Ecto neural progenitor cell (in vitro differentiated cells): Measurements from ENCODE around the gene CNTN5.
"Not testable (repeated sequence)": the region's sequence is repeated elsewhere in the genome, so short reads cannot be mapped to it uniquely, and the experiment has no call there.

Experiments
- DNase-seq: peaks from one replicate; pipeline ENCODE4 v3.0.0-alpha.2; 2018; ENCODE audit warnings: low spot score

CNTN5 gene

DNA sequence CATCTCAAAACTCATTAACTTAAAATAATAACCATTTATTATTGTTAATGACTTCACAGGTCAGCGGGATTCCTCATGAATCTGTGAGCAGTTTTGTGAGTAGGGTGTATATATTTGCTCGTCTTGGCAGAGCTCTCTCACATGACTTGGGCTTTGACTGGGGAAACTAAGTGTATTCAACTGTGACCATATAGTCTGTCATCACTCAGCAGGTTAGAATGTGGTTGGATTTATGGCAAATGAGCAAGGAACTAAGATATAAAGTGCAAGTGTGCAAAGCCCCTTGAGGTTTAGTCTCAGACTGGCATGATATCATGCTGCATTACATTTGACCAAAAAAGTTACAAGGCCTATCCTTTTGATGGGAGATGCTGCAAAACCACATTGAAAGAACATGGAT is 254.8 kb downstream of the CNTN5 start:
- DNase-seq, result no peak

DNA sequence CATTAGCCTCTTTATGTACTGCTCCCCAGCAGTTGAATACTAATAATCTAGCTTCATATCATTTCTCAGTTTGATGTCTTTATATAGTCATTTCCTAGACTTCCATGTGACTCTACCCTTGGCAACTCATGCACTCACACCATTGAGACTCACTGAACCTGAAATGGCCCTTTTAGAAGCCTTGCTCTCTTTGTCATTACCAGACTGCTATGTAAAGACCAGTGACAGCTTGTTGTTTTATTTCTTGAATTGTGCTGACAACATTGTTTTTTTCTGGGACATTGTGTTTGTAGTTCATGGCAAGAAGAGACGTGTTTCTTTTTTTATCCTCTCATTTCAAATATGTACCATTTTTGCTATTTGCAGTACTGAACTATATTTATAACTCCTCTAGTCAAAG is 256.5 kb downstream of the CNTN5 start:
- no peak for DNase-seq

DNA sequence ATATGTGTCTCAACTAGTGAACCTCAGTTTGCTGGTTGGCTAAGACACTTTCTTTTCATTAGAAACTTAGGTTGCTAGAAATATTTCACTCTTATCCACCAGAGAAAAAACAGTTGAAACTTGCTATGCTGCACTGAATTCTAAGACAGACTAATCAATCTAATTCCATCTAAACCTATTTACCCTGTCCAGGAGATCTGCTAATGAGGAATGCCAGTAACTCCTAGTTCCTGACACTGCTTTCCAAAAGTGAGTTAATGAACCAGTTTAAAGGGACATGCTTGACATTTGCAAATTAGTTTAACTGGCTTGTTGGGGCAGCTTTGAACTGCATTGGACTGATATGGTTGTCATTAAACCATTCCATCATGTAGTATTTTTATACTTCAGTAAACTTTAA is 258.5 kb downstream of the CNTN5 start:
- DNase-seq, result no peak

DNA sequence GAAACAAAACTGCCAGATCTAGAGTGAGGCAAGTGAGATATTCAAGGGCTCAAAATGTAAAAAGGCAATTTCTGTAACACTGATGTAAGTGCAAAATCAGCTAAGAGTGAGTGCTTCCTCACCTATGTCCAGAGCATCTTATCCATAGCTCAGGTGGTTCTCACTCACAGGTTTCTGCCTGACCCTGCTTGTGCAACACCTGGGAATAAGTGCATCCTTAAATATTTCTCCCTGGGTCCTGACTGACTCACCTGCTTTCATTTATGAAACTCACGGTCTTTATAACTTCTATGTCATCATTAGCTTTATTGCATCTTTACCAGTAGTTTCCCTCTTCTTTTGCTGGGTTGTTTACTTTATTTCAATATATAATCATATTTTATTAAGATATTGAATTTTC is 260.6 kb downstream of the CNTN5 start:
- DNase-seq, result no peak

DNA sequence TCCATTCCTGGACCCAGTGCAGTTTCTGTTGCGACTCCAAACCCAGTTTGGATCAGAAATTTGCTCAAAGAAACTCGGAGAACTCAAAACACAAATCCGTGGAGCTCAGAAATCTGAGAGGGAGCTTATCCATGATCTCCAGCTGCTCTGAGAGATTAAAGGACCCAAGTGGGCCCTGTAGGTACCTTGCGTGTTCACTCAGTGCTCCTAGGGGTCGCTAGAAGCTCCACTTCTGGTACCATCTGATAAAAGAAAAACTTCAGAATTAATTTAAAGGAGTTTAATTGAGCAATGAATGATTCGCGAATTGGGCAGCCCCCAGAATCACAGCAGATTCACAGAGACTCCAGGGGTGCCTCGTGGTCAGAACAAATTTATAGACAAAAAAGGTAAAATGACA is 277.2 kb downstream of the CNTN5 start:
- DNase-seq, result not testable (repeated sequence)

DNA sequence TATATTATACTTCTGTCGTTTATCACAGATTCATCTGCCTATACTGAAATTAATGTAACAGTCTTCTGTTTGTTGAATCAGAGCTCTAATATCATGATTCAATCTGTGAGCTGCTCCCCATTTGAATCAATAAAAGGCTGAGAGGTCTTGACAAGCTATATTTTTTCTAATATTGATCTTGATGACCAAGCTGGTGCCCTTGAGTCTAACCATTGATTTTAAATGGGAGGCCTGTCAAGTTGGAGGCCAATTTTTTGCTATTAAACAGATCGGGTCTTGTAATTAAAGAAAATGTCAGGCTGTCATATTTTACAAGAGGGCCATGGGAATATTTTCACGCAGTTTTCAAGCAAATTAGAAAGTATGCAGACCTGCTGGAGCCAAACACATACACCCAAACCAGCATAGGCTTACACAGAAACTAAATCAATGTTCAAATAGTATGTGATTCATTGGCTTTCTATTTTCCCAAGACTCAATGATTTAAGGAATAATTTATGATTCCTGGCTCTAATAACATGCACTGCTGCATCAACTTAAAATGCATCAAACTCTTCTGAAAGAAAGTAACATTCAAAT is 286.9 kb downstream of the CNTN5 start:
- no peak for DNase-seq

DNA sequence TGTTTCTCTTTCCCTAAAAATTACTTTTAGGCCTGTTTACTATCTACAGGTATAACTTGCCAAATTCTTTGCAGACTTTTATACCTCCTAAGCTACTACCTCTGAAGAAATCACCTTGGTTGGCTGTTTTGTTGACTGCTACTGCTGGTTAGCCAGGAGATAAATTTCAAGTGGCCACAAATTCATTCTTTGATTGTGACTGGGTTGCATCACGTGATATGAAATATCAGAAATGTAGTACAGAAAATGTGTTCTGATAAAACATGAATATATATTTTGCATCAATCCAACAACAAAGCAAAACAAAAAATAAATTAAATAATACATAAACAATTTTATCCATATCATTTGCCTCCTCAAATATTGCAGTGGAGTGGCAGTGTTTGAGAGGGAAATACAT is 291.1 kb downstream of the CNTN5 start:
- DNase-seq, result no peak

DNA sequence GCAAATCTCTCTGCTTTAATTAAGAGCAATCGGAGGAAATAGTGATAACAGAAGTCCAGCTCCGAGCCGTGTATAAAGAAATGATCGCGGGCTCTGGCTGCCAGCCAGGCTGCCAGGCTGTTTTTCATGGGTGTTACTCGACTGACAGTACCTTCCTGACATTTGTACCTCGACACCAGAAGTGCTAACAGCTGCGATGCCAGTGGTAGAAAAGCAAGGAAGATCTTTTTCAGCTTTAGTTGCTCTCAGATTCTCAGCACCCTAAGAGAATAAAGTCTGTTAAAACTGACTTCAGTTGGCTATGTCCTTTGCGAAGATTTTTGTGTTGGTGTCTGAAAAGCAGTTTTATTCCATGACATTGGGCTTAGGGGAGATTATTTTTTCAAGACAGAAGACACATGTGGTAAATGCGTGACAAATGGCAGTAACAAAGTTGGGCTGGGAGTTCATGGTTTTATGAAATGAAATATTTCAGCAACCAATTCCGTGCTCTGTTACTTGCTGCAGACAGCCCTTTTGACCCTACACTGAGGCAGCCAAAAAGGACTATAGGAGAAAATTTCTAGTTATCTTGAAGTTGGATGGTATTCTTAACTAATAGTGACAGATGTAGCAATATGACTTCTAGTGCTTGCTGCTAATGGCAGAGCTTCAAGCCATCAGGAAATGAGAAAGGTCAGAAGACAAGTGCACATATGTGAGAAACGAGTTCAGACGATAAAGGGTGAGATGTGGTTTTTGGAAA is 296.2 kb downstream of the CNTN5 start:
- DNase-seq, result no peak

DNA sequence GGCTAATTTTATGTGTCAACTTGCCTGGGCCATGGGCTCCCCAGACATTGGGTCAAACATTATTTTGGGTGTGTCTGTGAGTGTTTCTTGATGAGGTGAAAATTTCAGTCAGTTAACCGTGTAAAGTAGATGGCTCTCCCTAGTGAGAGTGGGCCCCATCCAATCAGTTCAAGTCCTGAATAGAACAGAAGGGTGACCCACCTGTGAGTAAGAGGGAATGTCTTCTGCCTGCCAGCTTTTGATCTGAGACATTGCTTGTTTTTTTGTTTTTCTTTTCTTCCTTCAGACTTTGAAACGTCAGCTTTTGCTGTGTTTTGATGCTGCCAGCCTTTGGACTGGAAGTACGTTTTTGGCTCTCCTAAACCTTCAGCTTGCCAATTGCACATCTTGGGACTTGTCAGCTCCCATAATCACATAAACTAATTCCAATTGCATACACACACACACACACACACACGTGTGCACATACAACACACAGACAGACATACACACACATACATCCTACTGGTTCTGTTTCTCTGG is 300.1 kb downstream of the CNTN5 start:
- no peak for DNase-seq

DNA sequence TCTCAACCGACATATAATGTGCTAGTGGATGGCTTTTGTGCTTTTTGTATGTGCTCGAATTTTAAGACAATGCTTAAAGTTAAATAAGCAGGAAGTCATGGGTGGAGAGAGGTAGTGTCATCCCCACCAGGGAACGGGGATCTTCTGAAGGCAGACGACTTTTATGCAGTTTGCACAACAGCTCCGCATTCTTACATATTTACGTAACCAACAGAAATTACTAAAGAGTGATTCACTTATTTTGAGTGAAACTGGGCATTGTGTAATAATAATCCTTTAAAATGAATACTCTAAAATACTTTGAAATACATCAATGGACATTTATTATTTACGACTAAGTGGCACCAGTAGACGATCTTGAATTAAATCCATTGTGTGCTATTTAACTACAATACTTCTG is 305.1 kb downstream of the CNTN5 start:
- no peak for DNase-seq

DNA sequence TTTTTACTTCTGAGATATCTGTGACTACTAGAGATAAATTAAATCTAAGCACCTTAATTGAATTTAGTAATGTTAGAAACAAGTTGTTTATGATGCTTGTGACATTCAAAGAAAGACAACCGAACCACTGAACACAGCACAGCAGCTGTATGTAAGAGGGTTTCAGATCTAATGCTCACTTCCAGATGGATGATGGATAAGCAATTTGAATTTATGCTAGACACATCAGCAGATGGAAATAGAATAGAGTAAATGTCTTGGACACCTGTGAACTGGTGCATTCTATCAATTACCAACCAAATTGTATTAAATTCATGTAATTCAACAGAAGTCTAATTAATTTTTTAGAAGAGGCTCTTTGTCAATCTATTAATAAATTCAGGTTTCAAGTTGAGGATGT is 306.3 kb downstream of the CNTN5 start:
- DNase-seq, result no peak

DNA sequence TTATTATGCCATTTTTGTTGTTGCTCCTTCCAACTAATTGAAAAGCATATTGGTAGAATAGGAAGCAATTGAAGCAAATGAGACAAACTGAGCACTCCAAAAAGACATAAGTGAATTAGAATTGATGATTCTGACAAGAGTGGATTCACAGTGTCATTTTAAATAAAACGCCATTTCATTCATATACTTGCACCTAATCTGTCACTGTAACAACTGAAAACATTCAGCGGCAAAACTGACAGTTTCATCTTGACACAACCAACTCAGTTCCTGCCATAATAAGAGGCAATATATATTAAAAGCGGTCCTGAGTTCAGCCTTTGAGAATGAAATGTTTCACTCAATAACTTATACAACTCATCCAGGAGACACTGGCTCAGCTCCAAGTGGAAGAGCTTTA is 306.8 kb downstream of the CNTN5 start:
- DNase-seq, result no peak

DNA sequence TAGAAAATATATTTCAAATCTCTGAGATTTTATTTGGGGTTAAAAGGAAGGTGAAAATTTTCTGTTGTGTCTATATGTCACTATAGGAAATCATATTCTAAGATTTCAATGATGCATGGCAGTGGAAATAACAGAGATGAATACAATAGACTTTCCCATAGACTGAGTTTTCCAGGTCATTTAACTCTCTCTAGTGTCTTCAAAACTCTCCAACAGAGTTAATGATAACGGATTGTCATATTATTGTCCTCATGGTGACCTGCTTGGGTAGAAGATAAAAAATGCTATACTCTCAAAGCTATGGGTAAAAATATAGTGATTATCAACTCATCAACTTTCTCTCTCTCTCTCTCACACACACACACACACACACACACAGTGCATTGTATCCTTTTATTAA is 312.9 kb downstream of the CNTN5 start:
- DNase-seq, result no peak

DNA sequence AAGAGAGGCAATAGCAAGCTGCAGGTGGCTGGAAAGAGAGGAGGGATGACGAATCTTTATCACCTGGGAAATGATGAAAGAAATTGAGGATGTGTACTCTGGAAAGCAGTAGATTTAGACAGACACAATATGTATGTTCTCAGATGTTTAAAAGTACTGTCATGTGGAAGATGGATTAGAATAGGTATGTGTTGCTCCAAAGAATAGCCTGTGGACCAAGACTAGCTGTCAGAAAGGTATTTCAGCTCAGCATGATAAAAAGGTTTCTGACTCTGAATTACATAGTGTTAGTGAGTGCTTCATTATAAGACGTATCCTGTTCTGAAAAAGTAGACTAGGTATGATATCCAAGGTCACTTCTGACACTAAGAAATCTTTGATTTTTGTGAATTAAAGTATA is 322.4 kb downstream of the CNTN5 start:
- no peak for DNase-seq

DNA sequence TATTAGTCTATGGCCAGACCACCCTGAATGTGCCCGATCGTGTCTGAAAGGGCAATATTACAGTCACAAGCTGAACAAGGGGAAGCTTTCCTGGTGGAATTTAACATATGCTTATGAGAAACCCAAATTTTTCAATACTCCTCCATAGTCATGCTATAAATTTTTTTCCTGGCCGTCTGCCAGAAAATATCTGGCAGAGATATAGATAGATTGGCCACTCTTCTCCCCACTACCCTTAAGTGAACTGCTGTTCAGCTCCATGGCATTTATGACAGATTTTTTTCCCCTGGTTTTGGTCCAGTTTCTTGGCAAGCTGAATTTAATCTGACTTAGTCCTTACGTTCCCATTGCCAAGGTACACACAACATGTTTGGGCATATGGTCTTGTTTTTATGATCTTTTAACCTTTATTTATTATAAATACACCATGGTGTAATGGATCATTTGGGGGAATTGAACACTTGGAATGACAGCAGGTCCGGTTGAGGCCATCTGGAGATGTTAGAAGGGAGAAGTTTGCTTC is 328.5 kb downstream of the CNTN5 start:
- no peak for DNase-seq

DNA sequence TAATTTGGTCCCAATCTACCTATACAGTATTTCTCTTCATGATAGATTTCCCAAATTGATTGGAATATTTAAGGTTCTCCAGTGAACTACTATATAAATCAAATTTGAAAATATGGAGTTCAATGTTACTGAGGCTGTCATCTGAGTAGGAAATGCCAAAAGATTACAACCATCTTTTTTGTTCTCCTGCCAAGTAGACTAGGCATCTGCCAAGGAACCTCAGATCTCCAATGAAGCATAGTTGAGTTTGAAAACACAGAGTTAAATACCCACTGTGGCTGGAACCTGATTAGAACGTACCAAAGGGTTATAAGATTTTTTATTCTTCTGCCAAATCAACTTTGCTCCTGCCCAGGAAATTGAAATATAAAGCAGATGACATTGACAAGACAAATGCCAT is 330.9 kb downstream of the CNTN5 start:
- DNase-seq, result no peak

DNA sequence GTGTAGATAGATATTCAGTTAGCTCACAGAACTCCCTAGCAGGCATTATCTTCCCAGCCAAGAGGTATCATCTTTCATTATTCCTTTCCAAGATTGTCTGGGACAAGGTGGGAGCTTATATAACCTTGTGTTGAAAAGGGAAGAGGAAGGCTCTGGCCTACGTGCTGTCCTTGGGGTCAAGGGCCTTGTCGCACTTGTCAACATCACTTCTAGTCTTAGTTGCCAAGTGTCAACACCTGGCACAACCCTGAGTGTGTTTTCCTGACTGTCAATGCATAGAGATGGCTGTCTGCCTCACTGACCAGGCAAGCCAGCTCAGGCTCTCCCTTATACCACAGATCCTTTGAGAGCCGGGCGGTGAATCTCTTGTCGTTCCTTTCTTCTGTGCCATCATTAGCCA is 331.9 kb downstream of the CNTN5 start:
- no peak for DNase-seq

DNA sequence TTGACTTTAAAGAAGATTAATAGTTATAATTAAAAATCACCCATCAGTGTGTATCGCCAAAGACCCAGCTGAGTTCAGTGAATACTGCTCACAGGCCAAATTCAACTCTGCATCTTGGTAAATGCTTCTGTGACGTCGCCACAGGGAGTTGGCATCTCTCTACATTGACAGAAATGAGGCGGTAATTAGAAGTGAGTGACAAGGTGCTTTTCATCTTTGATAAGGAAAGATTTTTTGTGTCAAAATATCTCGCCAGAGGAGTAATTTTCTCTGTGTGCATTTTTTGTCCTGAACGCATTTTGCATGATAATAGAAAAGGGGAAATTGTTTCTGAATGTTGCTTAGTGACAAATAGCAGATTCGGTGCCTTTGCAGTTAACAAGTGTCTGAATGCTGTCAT is 345.8 kb downstream of the CNTN5 start:
- DNase-seq, result no peak

DNA sequence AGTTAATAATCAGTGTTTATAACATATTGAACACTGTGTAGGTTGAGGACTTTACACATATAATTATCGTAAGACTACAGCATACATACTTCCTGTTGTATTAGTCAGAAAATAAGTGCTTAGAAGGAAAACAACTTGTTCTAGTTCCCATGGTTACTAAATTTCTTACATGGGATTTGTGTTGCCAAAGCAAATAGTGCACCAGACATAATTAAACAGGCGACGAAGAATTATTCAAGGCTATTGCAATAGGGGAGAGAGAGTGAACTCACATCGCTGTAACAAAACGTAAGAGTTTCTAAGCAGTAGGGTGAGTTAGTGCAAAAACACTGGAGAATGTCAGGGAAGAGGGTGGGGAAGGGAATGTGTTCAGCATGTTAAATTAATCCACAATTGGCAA is 347.8 kb downstream of the CNTN5 start:
- no peak for DNase-seq

DNA sequence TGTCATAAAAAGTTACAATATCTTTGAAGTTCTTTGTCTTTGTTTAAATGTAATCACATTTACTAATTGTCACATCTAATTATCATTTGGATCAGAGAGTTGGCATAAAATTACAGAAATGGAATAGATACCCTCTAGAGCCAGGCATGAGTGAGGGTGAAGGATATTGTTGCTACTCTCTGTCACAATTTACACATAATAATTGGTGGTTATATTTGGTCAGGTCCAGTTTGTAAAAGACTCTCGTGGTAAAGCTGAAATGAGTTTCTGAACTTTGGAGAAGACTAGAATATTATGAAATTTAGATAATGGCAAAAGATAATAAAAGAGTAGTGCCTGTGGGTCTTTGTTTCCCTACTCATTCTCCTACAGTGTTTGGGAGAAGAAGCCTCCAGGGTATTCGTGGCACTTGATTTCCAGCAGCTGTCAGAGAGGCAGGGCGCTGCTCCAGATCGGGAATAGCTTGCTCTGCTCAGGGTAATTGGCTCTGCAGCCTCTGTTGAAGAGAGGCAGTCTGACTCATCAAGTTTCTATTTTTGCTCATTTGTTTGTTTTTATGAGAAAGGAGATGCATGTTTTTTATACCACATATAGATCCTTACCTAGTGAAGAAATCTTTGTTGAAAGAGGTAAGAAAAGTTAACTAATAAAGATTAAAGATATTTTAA is 349.9 kb downstream of the CNTN5 start:
- peak; percentile 45 for DNase-seq

DNA sequence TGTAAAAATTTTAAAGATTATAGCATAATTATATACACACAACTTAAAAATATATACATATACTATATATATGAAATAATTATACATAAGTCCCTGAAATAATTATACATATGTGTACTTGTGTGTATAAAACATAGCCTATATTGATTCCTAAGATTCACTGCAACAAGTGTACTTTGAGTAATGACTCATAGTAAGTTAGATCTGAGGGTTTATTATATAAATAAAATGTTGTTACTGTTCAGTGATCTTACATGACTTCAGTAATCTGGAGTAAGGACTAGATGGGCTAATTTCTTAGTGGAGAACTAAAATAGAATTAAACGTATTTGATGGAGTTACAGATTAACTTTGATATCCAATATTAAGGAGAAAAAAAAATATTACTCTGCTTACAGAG is 350.5 kb downstream of the CNTN5 start:
- DNase-seq, result no peak

DNA sequence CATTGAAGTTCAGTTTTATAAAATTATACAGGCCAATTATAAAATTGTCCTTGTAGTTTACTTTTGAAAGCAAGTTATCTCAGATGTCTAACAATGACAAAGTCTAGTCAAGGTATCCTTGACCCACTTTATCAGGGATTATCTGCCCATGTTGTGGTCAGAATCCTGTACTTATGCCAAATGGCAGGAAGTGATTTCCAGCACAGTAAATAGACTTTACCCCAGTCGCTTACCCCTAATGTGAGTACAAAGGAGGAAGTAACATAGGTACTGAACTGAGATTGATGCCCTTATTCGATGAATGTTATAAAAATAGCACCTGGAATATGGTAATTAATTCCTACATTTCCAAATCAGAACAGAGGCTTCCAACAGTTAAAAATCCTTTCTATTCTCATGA is 355.7 kb downstream of the CNTN5 start:
- no peak for DNase-seq

DNA sequence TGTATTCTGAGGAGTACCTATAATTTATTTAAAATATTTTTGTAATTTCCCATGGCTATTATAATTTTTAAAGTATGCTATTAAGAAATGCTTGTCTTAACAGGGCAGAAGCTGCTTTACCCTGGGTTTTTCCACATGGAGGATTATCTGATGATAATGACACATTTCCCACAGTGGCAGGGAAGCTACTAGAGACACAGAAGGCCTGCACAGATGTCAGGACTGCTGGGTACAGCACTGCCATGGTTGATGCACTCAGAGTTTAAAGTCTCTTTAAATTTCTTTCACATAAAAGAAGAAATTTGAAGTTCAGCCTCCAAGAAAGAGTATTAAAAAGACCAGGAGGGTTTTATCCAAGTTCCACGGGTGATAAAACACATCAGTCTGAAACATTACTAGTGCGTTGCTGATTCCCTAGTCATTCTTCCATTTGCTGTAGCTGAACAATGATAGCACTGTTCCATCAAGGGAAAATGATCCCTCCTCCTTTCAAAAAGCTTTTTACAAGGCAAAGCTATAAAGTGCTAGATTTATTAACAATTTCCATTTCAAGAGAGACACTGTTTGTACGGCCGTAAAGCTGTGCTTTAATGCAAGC is 363.0 kb downstream of the CNTN5 start:
- no peak for DNase-seq
